K562 (cell line): Measurements from ENCODE around the gene MARCHF3. TPM values are rescaled to one million over a fixed set of nuclear protein-coding genes. Genes with fewer than 3 reads are reported as not detected.

Experiments
- ATAC-seq: fragments of 200-7000 bp; cut with Tn5 transposase; 3 replicates; pipeline ENCODE4 v1.9.1; 2020; ENCODE audit warnings: moderate library complexity
- BruUV-seq: library from RNA; stranded (reverse); fragments of 400-500 nt; replicated peaks from 2 replicates; lab custom pipeline; 2021; lab: Mats Ljungman, UMichigan
- CTCF ChIA-PET: fragments of 300-600 bp; formaldehyde crosslinking; extraction: SDS; loops from one replicate; lab custom pipeline; 2021; ENCODE audit warnings: low intra/inter-chr PET ratio; lab: Yijun Ruan, JAX
- POLR2A ChIA-PET: fragments of 300-600, 350-650 bp; sonication (Branson Sonifier 250); formaldehyde crosslinking; extraction: SDS; loops from one replicate; lab custom pipeline; 2021; ENCODE audit warnings: antibody characterized with exemption, inconsistent platforms; lab: Yijun Ruan, JAX
- DNase-seq, 4 experiments: peaks; one replicate each; pipeline versions ENCODE4 v3.0.0 to v3.0.0-alpha.2; 2011 to 2018; ENCODE audit warnings: low spot score in 3 of 4, mixed read lengths in 3 of 4; ENCODE audit errors: extremely low read depth in 1 of 4
- FAIRE-seq: peaks from 2 replicates; lab custom pipeline; 2011; peaks lifted over from hg19 to GRCh38; lab: Jason Lieb, UNC
- H2AFZ ChIP-seq: 2 replicates; pipeline ENCODE4 v1.6.0; 2011; ENCODE audit warnings: low read depth, low read length, control low read depth, inconsistent platforms
- H3K27ac ChIP-seq: fragments of 200-600 bp; 3 replicates; pipeline ENCODE4 v1.8.0; 2011; ENCODE audit warnings: low read depth, mild to moderate bottlenecking, control low read depth, inconsistent platforms, low read length, moderate library complexity, mixed read lengths; ENCODE audit errors: extremely low read depth
- H3K27me3 ChIP-seq, 2 experiments: fragments of 300-600 bp in 1 of 2; 2 replicates in 1 of 2; 3 replicates in 1 of 2; pipeline versions ENCODE4 v1.6.0 to v1.8.0; 2011; ENCODE audit warnings: inconsistent platforms in 2 of 2, low read length in 2 of 2, mild to moderate bottlenecking in 1 of 2, mixed read lengths in 1 of 2, moderate library complexity in 1 of 2; ENCODE audit not compliant: control insufficient read depth in 2 of 2, insufficient read depth in 2 of 2
- H3K36me3 ChIP-seq: fragments of 300-600 bp; 3 replicates; pipeline ENCODE4 v1.8.0; 2011; ENCODE audit warnings: mild to moderate bottlenecking, low read length, inconsistent platforms; ENCODE audit not compliant: control insufficient read depth, insufficient read depth
- H3K4me1 ChIP-seq, 2 experiments: fragments of 200-600 bp in 1 of 2; replicated peaks in 1 of 2; 2 replicates in 1 of 2; 3 replicates in 1 of 2; pipeline versions ENCODE4 v1.5.1 to v1.8.0; 2011; ENCODE audit warnings: inconsistent platforms in 2 of 2, low read length in 2 of 2, mild to moderate bottlenecking in 1 of 2, mixed read lengths in 1 of 2, moderate library complexity in 1 of 2; ENCODE audit not compliant: control insufficient read depth in 2 of 2, insufficient read depth in 2 of 2
- H3K4me2 ChIP-seq: 2 replicates; pipeline ENCODE4 v1.6.1; 2011; ENCODE audit warnings: low read length, control low read depth, inconsistent platforms, mixed read lengths; ENCODE audit not compliant: insufficient read depth
- H3K4me3 ChIP-seq: fragments of 200-600 bp; sonication (generic), shearing (Covaris generic); 2 replicates; pipeline ENCODE4 v1.5.1; 2016; ENCODE audit warnings: control low read depth, inconsistent platforms
- H3K79me2 ChIP-seq: fragments of 200-600 bp; 3 replicates; pipeline ENCODE4 v1.8.0; 2011; ENCODE audit warnings: low read length, inconsistent platforms; ENCODE audit not compliant: control insufficient read depth, insufficient read depth
- H3K9ac ChIP-seq, 2 experiments: 2 replicates each; pipeline versions ENCODE4 v1.6.0 to v1.6.1; 2011; ENCODE audit warnings: low read depth in 2 of 2, low read length in 2 of 2, control low read depth in 1 of 2, inconsistent platforms in 1 of 2, mild to moderate bottlenecking in 1 of 2, mixed read lengths in 1 of 2; ENCODE audit not compliant: insufficient read depth in 1 of 2
- H3K9me1 ChIP-seq: one replicate; pipeline ENCODE4 v1.6.0; 2011; ENCODE audit warnings: inconsistent platforms, mild to moderate bottlenecking, low read length, moderate library complexity; ENCODE audit not compliant: control insufficient read depth, insufficient read depth
- H3K9me3 ChIP-seq: replicated peaks from 2 replicates; pipeline ENCODE4 v1.5.1; 2011; ENCODE audit warnings: low read depth, low read length, inconsistent platforms; ENCODE audit not compliant: control insufficient read depth, insufficient read depth
- H4K20me1 ChIP-seq: replicated peaks from 2 replicates; pipeline ENCODE4 v1.6.1; 2011; ENCODE audit warnings: low read length, inconsistent platforms, mixed read lengths; ENCODE audit not compliant: control insufficient read depth, insufficient read depth
- CEBPB ChIP-seq: fragments of 450-650 bp; IDR thresholded peaks from 2 replicates; pipeline ENCODE4 v1.6.1; 2016; ENCODE audit warnings: missing genetic modification characterization, missing compliant biosample characterization
- CEBPZ ChIP-seq: fragments of 150-350 bp; IDR thresholded peaks from 2 replicates; pipeline ENCODE4 v1.6.1; 2014; ENCODE audit warnings: low read depth, mild to moderate bottlenecking, low read length, borderline replicate concordance
- HDAC8 ChIP-seq: fragments of 450-650 bp; IDR thresholded peaks from 2 replicates; pipeline ENCODE4 v1.6.1; 2016; ENCODE audit warnings: mild to moderate bottlenecking, missing genetic modification characterization, moderate library complexity, missing compliant biosample characterization
- POLR3A ChIP-seq: IDR thresholded peaks from 2 replicates; pipeline ENCODE4 v1.6.1; 2011; ENCODE audit warnings: borderline replicate concordance, mild to moderate bottlenecking, moderate library complexity; ENCODE audit not compliant: insufficient read length, insufficient read depth; ENCODE audit errors: extremely low read depth
- RBM22 ChIP-seq: fragments of 200-400 bp; formaldehyde crosslinking; IDR thresholded peaks from 2 replicates; pipeline ENCODE4 v1.6.1; 2018; ENCODE audit warnings: low read length, low read depth; ENCODE audit not compliant: poor library complexity, severe bottlenecking
- RBM25 ChIP-seq: fragments of 200-400 bp; formaldehyde crosslinking; IDR thresholded peaks from 2 replicates; pipeline ENCODE4 v1.6.1; 2018; ENCODE audit warnings: low read length, low read depth, moderate library complexity; ENCODE audit not compliant: severe bottlenecking
- SMARCE1 ChIP-seq: fragments of 450-650 bp; IDR thresholded peaks from 2 replicates; pipeline ENCODE4 v1.7.1; 2016; ENCODE audit warnings: mild to moderate bottlenecking
- ZKSCAN1 ChIP-seq: fragments of 150-350 bp; IDR thresholded peaks from 2 replicates; pipeline ENCODE4 v1.6.1; 2016; ENCODE audit warnings: low read depth, low read length
- ZNF311 ChIP-seq: fragments of 250-450 bp; sonication (Bioruptor Pico); IDR thresholded peaks from 2 replicates; pipeline ENCODE4 v1.4.0; 2020; ENCODE audit warnings: mild to moderate bottlenecking, moderate library complexity
- ZNF592 ChIP-seq: fragments of 450-650 bp; IDR thresholded peaks from 2 replicates; pipeline ENCODE4 v1.6.1; 2017; ENCODE audit warnings: antibody characterized with exemption, mild to moderate bottlenecking
- WGBS: fragments of 100-300 bp; shearing (Covaris generic); methylation state at CpG from one replicate; pipeline ENCODE4 v1.1.6; 2016; ENCODE audit warnings: low coverage, mixed read lengths; ENCODE audit not compliant: insufficient coverage; ENCODE audit errors: missing lambda C conversion rate; 5-methylcytosine and 5-hydroxymethylcytosine counted together
- in situ Hi-C: fragments of 300-500 bp; cut with MboI; formaldehyde crosslinking; loops from 4 replicates; pipeline ENCODE4 v1.15.0; 2018; ENCODE audit warnings: inconsistent platforms, mixed read lengths
- intact Hi-C: fragments of 100-400 bp; cut with micrococcal nuclease; formaldehyde crosslinking; loops from 2 replicates; pipeline ENCODE4 v1.14.2; 2022
- polyA plus RNA-seq, 8 experiments: library from polyadenylated mRNA; depleted of rRNA in 4 of 8; stranded (reverse) in 5 of 8; unstranded in 3 of 8; fragments of >200 nt; fragmentation: Nextera tagmentation in 2 of 8; fragmentation: Illumina TruSeq in 1 of 8; extraction: Ambion mirVana in 2 of 8; extraction: Trizol in 1 of 8; gene quantifications; 2 replicates each; pipeline versions ENCODE4 v1.2.1 to v1.2.3, GENCODE V29; 2011 to 2014; ENCODE audit warnings: inconsistent platforms in 1 of 8, missing spikeins in 1 of 8
- total RNA-seq, 7 experiments: library from RNA; depleted of rRNA in 6 of 7; stranded (reverse); fragments of >200 nt in 6 of 7; fragmentation: Illumina TruSeq in 2 of 7; extraction: Trizol in 2 of 7; gene quantifications; 2 replicates each; pipeline versions ENCODE4 v1.2.1 to v1.2.3, GENCODE V29; 2011 to 2021; ENCODE audit warnings: low replicate concordance in 1 of 7
- TF ChIP-seq, protein P1 (sequence below): sonication (generic); formaldehyde crosslinking; IDR thresholded peaks from 2 replicates; pipeline ENCODE4 v1.8.1; 2023; ENCODE audit warnings: mild to moderate bottlenecking, missing genetic modification reagents, moderate library complexity

Gene MARCHF3
- total and polyA plus RNA-seq, 9 of the 15 experiments (the other 6 are each of a cell fraction or from before 2014, with no cell fraction given) = 5.6 to 37.4 (median 16.5) TPM

DNA sequence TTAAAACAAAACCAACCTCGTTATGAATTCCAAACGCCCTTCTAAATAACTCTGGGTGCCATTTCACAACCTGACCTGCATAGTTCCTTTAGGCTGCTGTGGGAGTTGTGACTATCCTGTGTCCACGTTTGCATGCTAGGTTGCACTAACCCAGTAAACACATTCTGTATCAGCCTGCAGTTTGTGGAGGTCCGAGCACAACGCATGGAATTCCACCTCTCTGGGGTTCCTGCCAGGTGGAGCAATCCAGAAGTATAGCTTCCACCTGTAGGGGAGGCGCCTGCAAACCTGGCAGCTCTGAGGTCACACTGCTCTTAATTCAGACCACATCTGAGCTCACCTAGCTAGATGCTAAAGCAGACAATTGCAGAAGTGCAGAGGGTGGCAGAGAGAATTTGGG is 57.2 kb downstream of the MARCHF3 start:
- FAIRE-seq = no peak
- peaks cover 3% of the 10 kb centered on the region; the same call in 1 of the 3 replicates for H3K36me3 ChIP-seq
- no TSS peak for BruUV-seq
- POLR2A ChIA-PET = no interaction called here
- H2AFZ ChIP-seq = no peak overlapping the region
- H3K4me2 ChIP-seq = peak overlapping the region; percentile 32
- H3K79me2 ChIP-seq = peaks cover 86% of the 10 kb centered on the region
- H3K9ac ChIP-seq = peak overlapping the region in 1 of 2 experiments; percentile 62; a peak in 3 of 4 replicates
- peaks cover 34 to 78% of the 10 kb centered on the region in 2 experiments for H3K4me1 ChIP-seq
- no peak for DNase-seq
- no peaks in the 10 kb centered on the region for H3K27me3 ChIP-seq
- intact Hi-C loops (loop anchor here (2.0 to 10.0 kb wide), 4 partner anchors 88 to 342 kb away; partner anchors contain the start of gene LMNB1), in situ Hi-C loops (no loop called here)
- peak overlapping the region; percentile 79 for H3K27ac ChIP-seq
- no peaks in the 10 kb centered on the region for H3K9me1 ChIP-seq
- no peak overlapping the region for H3K4me3 ChIP-seq
- H3K9me3 ChIP-seq = no peaks in the 10 kb centered on the region
- CTCF ChIA-PET = no interaction called here
- no peaks in the 10 kb centered on the region for H4K20me1 ChIP-seq
- 0 out of 3 replicates have a peak, but pooled peaks have one; percentile 1 for ATAC-seq
- WGBS = 48% methylated on average over 6 of the region's 6 CpGs
- TF ChIP-seq ZKSCAN1 (no peak), RBM22 (no peak), ZNF311 (CRISPR knock-in tag) (0 out of 2 replicates have a peak, but pooled peaks have one; percentile 10), POLR3A (no peak), RBM25 (no peak), ZNF592 (peak; percentile 60), CEBPB (tag) (no peak), CEBPZ (no peak), SMARCE1 (no peak), HDAC8 (0 out of 2 replicates have a peak, but pooled peaks have one; percentile 30)
- TF ChIP-seq, protein P1, sequence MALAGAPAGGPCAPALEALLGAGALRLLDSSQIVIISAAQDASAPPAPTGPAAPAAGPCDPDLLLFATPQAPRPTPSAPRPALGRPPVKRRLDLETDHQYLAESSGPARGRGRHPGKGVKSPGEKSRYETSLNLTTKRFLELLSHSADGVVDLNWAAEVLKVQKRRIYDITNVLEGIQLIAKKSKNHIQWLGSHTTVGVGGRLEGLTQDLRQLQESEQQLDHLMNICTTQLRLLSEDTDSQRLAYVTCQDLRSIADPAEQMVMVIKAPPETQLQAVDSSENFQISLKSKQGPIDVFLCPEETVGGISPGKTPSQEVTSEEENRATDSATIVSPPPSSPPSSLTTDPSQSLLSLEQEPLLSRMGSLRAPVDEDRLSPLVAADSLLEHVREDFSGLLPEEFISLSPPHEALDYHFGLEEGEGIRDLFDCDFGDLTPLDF (CRISPR knock-in tag) = no peak
